ENCODE results near the gene WDR49.

Gene WDR49

GRCh38 chr3:167487556-167487955, 166.2 kb downstream of the WDR49 start:
- DNase-seq (ENCODE audit: low read depth): no peak

GRCh38 chr3:167484551-167484950, 169.2 kb downstream of the WDR49 start:
- no peak for DNase-seq (ENCODE audit: low read depth)

GRCh38 chr3:167483708-167484475, 169.8 kb downstream of the WDR49 start:
- no peak for DNase-seq (ENCODE audit: low read depth)

- no peak for DNase-seq (ENCODE audit: low read depth)
These were observed 172.6 kb downstream of the WDR49 start for GRCh38 chr3:167481164-167481563.

- DNase-seq (ENCODE audit: low read depth): no peak
These were observed 173.0 kb downstream of the WDR49 start for GRCh38 chr3:167480748-167481147.

- no peak for DNase-seq (ENCODE audit: low read depth)
These were observed 179.9 kb downstream of the WDR49 start, which contains the start of gene SERPINI2 for GRCh38 chr3:167473863-167474262. Gene SERPINI2, minus strand, starts transcription at chr3:167474042. Its CDS starts 2,208 bp downstream, at chr3:167471834.

GRCh38 chr3:167469381-167469780, 184.4 kb downstream of the WDR49 start:
- no peak for DNase-seq (ENCODE audit: low read depth)

GRCh38 chr3:167467848-167468611, 185.7 kb downstream of the WDR49 start:
- no peak for DNase-seq (ENCODE audit: low read depth)

GRCh38 chr3:167466966-167467365, 186.8 kb downstream of the WDR49 start:
- no peak for DNase-seq (ENCODE audit: low read depth)

- no peak for DNase-seq (ENCODE audit: low read depth)
These were observed 197.5 kb downstream of the WDR49 start for GRCh38 chr3:167456157-167456799.

GRCh38 chr3:167453815-167454214, 199.9 kb downstream of the WDR49 start:
- no peak for DNase-seq (ENCODE audit: low read depth)

GRCh38 chr3:167451282-167451681, 202.5 kb downstream of the WDR49 start:
- no peak for DNase-seq (ENCODE audit: low read depth)

- DNase-seq (ENCODE audit: low read depth): no peak
These were observed 203.1 kb downstream of the WDR49 start for GRCh38 chr3:167450675-167451074.

- DNase-seq (ENCODE audit: low read depth): no peak
These were observed 203.5 kb downstream of the WDR49 start for GRCh38 chr3:167450195-167450594.

- no peak for DNase-seq (ENCODE audit: low read depth)
These were observed 208.3 kb downstream of the WDR49 start for GRCh38 chr3:167445491-167445890.

- no peak for DNase-seq (ENCODE audit: low read depth)
These were observed 212.5 kb downstream of the WDR49 start for GRCh38 chr3:167441256-167441655.

- DNase-seq (ENCODE audit: low read depth): no peak
These were observed 216.2 kb downstream of the WDR49 start for GRCh38 chr3:167437428-167438139.

Data from stimulated activated CD8-positive, alpha-beta memory T cell treated with anti-CD3 and anti-CD28 coated beads, Interleukin-12 subunit alpha, Interleukin-12 subunit beta, amount 100 ng/mL, for 1 hour (primary cell).